Astrocyte of the cerebellum (primary cell): ENCODE data around the gene MEAF6.

Experiments
- DNase-seq: peaks from one replicate; pipeline ENCODE4 v3.0.0-alpha.2; 2011; ENCODE audit warnings: low read depth
- H3K4me3 ChIP-seq: 2 replicates; pipeline ENCODE4 v1.5.1; 2011; ENCODE audit warnings: mild to moderate bottlenecking, low read depth, low read length, moderate library complexity
- CTCF ChIP-seq: IDR thresholded peaks from 2 replicates; pipeline ENCODE4 v1.5.1; 2012; ENCODE audit warnings: low read length, low read depth, moderate library complexity, mild to moderate bottlenecking; ENCODE audit errors: missing control alignments
- in situ Hi-C: cut with HindIII; loops from 2 replicates; pipeline ENCODE4 v1.10.0; 2017; ENCODE audit warnings: low sequenced_read_pairs

MEAF6 gene

DNA sequence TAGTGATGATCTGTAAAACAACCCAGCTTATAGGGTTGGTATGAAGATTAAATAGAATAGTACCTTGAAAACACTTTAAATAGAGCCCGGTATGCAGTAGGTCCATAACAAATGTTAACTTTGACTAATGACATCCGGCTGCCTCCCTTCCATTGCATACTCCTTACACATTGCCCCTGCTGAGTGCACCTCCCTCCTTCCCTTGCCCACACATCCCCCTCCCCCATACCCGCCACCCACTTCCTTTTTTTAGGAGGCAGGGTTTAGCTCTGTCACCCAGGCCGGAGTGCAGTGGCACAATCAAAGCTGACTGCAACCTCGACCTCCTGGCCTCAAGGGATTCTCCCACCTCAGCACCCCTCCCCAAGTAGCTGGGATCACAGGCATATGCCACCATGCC, 64.6 kb downstream of the MEAF6 start:
- TF ChIP-seq CTCF: no peak
- in situ Hi-C loops: no loop called here
- H3K4me3 ChIP-seq: no peak overlapping the region
- no peak for DNase-seq

- in situ Hi-C loops: no loop called here
- DNase-seq: no peak
- TF ChIP-seq CTCF: no peak
- H3K4me3 ChIP-seq: no peak overlapping the region
Observed at GRCh38 chr1:37448691-37449417, 65.7 kb downstream of the MEAF6 start.

DNA sequence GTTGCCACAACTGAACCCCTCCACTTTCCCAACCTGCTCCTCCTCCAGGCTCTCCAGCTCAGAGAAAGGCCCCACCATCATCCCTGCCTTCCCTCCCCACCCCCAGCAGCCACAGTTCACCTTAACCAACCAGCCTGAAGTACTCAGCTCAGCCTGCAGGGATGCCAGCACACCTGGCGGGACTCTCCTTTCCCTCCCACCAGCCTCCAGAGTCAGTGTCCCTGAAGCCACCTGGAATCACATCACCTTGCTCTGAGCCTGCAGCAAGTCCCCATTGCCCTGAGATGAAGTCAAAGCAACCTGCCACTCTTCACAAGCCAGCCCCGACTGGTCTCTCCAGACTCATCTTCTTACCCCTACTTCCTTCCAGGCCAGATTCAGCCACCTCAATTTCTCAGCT, 66.4 kb downstream of the MEAF6 start:
- TF ChIP-seq CTCF: no peak
- no peak overlapping the region for H3K4me3 ChIP-seq
- no peak for DNase-seq
- in situ Hi-C loops: no loop called here

- no peak for DNase-seq
- in situ Hi-C loops: no loop called here
- H3K4me3 ChIP-seq: no peak overlapping the region
- no peak for TF ChIP-seq CTCF
Observed at GRCh38 chr1:37446874-37447273, 67.7 kb downstream of the MEAF6 start.

- in situ Hi-C loops: loop anchor here (5.0 kb wide), 1 partner anchor 50 kb away; no protein-coding TSS in a partner anchor
- H3K4me3 ChIP-seq: no peak overlapping the region
Observed at GRCh38 chr1:37442644-37443043, 71.9 kb downstream of the MEAF6 start.

More at GRCh38 chr1:37442644-37443043, 71.9 kb downstream of the MEAF6 start:
- TF ChIP-seq CTCF: no peak
- no peak for DNase-seq
